ENCODE measurements around the gene LRP2.

LRP2 gene

DNA sequence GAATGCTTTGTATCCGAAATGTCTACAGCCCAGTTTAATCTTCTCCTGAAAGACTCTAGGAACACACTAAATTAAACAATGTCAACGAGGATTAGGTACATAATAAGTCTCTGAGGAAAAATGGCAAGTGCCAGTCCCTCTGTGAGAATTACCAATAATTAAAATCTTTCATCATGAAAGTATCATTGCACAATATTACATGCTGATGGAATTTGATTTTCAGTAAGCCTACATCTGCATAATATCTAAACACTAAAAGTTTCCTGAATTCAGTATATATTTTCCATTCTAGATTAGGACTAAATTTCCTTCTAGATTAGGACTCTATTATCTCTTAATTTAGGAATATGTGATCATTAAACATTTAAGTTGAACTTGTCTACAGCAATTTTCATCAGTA is 132.1 kb downstream of the LRP2 start:
- no peak overlapping the region for H3K4me3 ChIP-seq (ENCODE audit: low read depth, low read length)
- DNase-seq (ENCODE audit: low read depth): no peak
- in situ Hi-C loops (cut with HindIII; ENCODE audit: low sequenced_read_pairs): no loop called here
- TF ChIP-seq, protein P1, sequence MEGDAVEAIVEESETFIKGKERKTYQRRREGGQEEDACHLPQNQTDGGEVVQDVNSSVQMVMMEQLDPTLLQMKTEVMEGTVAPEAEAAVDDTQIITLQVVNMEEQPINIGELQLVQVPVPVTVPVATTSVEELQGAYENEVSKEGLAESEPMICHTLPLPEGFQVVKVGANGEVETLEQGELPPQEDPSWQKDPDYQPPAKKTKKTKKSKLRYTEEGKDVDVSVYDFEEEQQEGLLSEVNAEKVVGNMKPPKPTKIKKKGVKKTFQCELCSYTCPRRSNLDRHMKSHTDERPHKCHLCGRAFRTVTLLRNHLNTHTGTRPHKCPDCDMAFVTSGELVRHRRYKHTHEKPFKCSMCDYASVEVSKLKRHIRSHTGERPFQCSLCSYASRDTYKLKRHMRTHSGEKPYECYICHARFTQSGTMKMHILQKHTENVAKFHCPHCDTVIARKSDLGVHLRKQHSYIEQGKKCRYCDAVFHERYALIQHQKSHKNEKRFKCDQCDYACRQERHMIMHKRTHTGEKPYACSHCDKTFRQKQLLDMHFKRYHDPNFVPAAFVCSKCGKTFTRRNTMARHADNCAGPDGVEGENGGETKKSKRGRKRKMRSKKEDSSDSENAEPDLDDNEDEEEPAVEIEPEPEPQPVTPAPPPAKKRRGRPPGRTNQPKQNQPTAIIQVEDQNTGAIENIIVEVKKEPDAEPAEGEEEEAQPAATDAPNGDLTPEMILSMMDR (IDR thresholded peaks at IDR 0.05; ENCODE audit: low read depth, low read length, missing control alignments): no peak

DNA sequence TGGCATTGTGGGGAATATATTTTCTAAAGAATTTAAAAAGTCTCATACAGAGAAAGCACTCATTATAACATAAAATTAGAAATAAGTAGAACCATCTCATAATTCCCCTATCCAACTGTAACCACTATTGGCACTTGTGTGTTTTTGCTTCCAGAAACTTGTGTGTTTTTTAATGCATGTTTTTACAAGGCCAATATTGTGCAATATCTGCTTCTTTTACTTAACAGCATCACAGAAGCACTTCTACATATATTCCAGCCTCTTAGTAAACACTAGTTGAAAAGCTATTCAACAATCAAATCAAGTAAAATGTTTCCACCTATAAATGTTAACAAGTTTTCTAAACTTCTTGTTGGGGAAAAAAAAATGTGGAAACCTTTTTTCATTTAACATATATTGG is 132.7 kb downstream of the LRP2 start:
- TF ChIP-seq, protein P1 (IDR thresholded peaks at IDR 0.05; ENCODE audit: low read depth, low read length, missing control alignments): no peak
- in situ Hi-C loops (cut with HindIII; ENCODE audit: low sequenced_read_pairs): no loop called here
- no peak overlapping the region for H3K4me3 ChIP-seq (ENCODE audit: low read depth, low read length)
- DNase-seq (ENCODE audit: low read depth): no peak

- DNase-seq (ENCODE audit: low read depth): no peak
- in situ Hi-C loops (cut with HindIII; ENCODE audit: low sequenced_read_pairs): no loop called here
- TF ChIP-seq, protein P1 (IDR thresholded peaks at IDR 0.05; ENCODE audit: low read depth, low read length, missing control alignments): no peak
- no peak overlapping the region for H3K4me3 ChIP-seq (ENCODE audit: low read depth, low read length)
Observed at GRCh38 chr2:169225906-169226305, 136.4 kb downstream of the LRP2 start.

- no peak for DNase-seq (ENCODE audit: low read depth)
- TF ChIP-seq, protein P1 (IDR thresholded peaks at IDR 0.05; ENCODE audit: low read depth, low read length, missing control alignments): no peak
- no peak overlapping the region for H3K4me3 ChIP-seq (ENCODE audit: low read depth, low read length)
- in situ Hi-C loops (cut with HindIII; ENCODE audit: low sequenced_read_pairs): no loop called here
Observed at GRCh38 chr2:169225233-169225750, 137.0 kb downstream of the LRP2 start.

- in situ Hi-C loops (cut with HindIII; ENCODE audit: low sequenced_read_pairs): no loop called here
- no peak for DNase-seq (ENCODE audit: low read depth)
- TF ChIP-seq, protein P1 (IDR thresholded peaks at IDR 0.05; ENCODE audit: low read depth, low read length, missing control alignments): no peak
- no peak overlapping the region for H3K4me3 ChIP-seq (ENCODE audit: low read depth, low read length)
Observed at GRCh38 chr2:169222665-169223064, 139.7 kb downstream of the LRP2 start.

GRCh38 chr2:169221745-169222369 is 140.5 kb downstream of the LRP2 start:
- TF ChIP-seq, protein P1 (IDR thresholded peaks at IDR 0.05; ENCODE audit: low read depth, low read length, missing control alignments): peak; percentile 42
- in situ Hi-C loops (cut with HindIII; ENCODE audit: low sequenced_read_pairs): no loop called here
- peak; percentile 13 for DNase-seq (ENCODE audit: low read depth)
- no peak overlapping the region for H3K4me3 ChIP-seq (ENCODE audit: low read depth, low read length)

All from astrocyte of the cerebellum (primary cell).